H9 (cell line): ENCODE results near the gene PCDHA6. TPM values are rescaled to one million over a fixed set of nuclear protein-coding genes. Genes with fewer than 3 reads are reported as not detected.

Experiments
- DNase-seq: peaks from one replicate; pipeline ENCODE4 v3.0.0-alpha.2; 2017
- H2AFZ ChIP-seq: one replicate; pipeline ENCODE4 v1.6.1; 2013; ENCODE audit warnings: mild to moderate bottlenecking, low read length, control low read depth, moderate library complexity
- H2AK5ac ChIP-seq: 2 replicates; pipeline ENCODE4 v1.6.1; 2013; ENCODE audit warnings: low read length, control low read depth, mixed read lengths; ENCODE audit not compliant: insufficient read length
- H2BK120ac ChIP-seq: one replicate; pipeline ENCODE4 v1.6.1; 2013; ENCODE audit warnings: low read depth, mild to moderate bottlenecking, low read length, control low read depth, inconsistent platforms; ENCODE audit not compliant: poor library complexity, severe bottlenecking
- H2BK12ac ChIP-seq: 2 replicates; pipeline ENCODE4 v1.6.1; 2013; ENCODE audit warnings: low read length, control low read depth, mixed read lengths, low read depth; ENCODE audit not compliant: insufficient read length
- H2BK15ac ChIP-seq: 2 replicates; pipeline ENCODE4 v1.6.1; 2013; ENCODE audit warnings: low read depth, low read length, control low read depth
- H2BK20ac ChIP-seq: one replicate; pipeline ENCODE4 v1.6.1; 2013; ENCODE audit warnings: low read depth, mild to moderate bottlenecking, low read length, control low read depth, inconsistent platforms; ENCODE audit not compliant: poor library complexity, severe bottlenecking
- H2BK5ac ChIP-seq: 2 replicates; pipeline ENCODE4 v1.6.1; 2013; ENCODE audit warnings: low read length, control low read depth, mixed read lengths; ENCODE audit not compliant: insufficient read length
- H3K14ac ChIP-seq: 2 replicates; pipeline ENCODE4 v1.6.1; 2013; ENCODE audit warnings: low read length, control low read depth; ENCODE audit not compliant: insufficient read depth
- H3K18ac ChIP-seq: 2 replicates; pipeline ENCODE4 v1.6.1; 2013; ENCODE audit warnings: low read depth, mild to moderate bottlenecking, mixed read lengths, low read length, control low read depth; ENCODE audit not compliant: insufficient read length
- H3K23ac ChIP-seq: 2 replicates; pipeline ENCODE4 v1.6.1; 2013; ENCODE audit warnings: low read length, control low read depth, mixed read lengths, low read depth; ENCODE audit not compliant: insufficient read length
- H3K23me2 ChIP-seq: 2 replicates; pipeline ENCODE4 v1.6.1; 2013; ENCODE audit warnings: low read depth, mild to moderate bottlenecking, mixed read lengths, low read length, control low read depth; ENCODE audit not compliant: insufficient read length, poor library complexity, severe bottlenecking
- H3K27ac ChIP-seq: 2 replicates; pipeline ENCODE4 v1.5.1; 2013; ENCODE audit warnings: low read length, control low read depth, mixed read lengths, low read depth; ENCODE audit not compliant: insufficient read length
- H3K27me3 ChIP-seq: 2 replicates; pipeline ENCODE4 v1.6.1; 2013; ENCODE audit warnings: low read length, control low read depth, inconsistent platforms; ENCODE audit not compliant: insufficient read depth
- H3K4ac ChIP-seq: 2 replicates; pipeline ENCODE4 v1.6.1; 2013; ENCODE audit warnings: low read depth, mild to moderate bottlenecking, control low read depth, inconsistent platforms, low read length, moderate library complexity
- H3K4me1 ChIP-seq: 2 replicates; pipeline ENCODE4 v1.6.1; 2013; ENCODE audit warnings: low read length, control low read depth, inconsistent platforms; ENCODE audit not compliant: insufficient read depth
- H3K4me2 ChIP-seq: 2 replicates; pipeline ENCODE4 v1.6.1; 2013; ENCODE audit warnings: low read length, control low read depth, mixed read lengths; ENCODE audit not compliant: insufficient read length, insufficient read depth
- H3K56ac ChIP-seq: 2 replicates; pipeline ENCODE4 v1.6.1; 2013; ENCODE audit warnings: low read depth, mild to moderate bottlenecking, mixed read lengths, low read length, control low read depth; ENCODE audit not compliant: insufficient read length
- H3K79me1 ChIP-seq: 2 replicates; pipeline ENCODE4 v1.6.1; 2013; ENCODE audit warnings: low read depth, mild to moderate bottlenecking, moderate library complexity, low read length, control low read depth, inconsistent platforms; ENCODE audit not compliant: insufficient read depth, poor library complexity, severe bottlenecking
- H3K79me2 ChIP-seq: 2 replicates; pipeline ENCODE4 v1.6.1; 2013; ENCODE audit warnings: low read length, control low read depth, inconsistent platforms; ENCODE audit not compliant: insufficient read depth
- H3K9ac ChIP-seq: 2 replicates; pipeline ENCODE4 v1.6.1; 2013; ENCODE audit warnings: low read length, control low read depth, mixed read lengths; ENCODE audit not compliant: insufficient read length; ENCODE audit errors: extremely low read depth
- H3K9me3 ChIP-seq: one replicate; pipeline ENCODE4 v1.6.1; 2013; ENCODE audit warnings: low read depth, low read length, inconsistent platforms; ENCODE audit not compliant: control insufficient read depth
- H3T11ph ChIP-seq: one replicate; pipeline ENCODE4 v1.6.1; 2013; ENCODE audit warnings: mild to moderate bottlenecking, low read length, control low read depth, inconsistent platforms
- H4K20me1 ChIP-seq: one replicate; pipeline ENCODE4 v1.6.1; 2013; ENCODE audit not compliant: control insufficient read depth, insufficient read length, insufficient read depth
- H4K5ac ChIP-seq: 2 replicates; pipeline ENCODE4 v1.6.1; 2013; ENCODE audit warnings: low read depth, mild to moderate bottlenecking, mixed read lengths, low read length, control low read depth; ENCODE audit not compliant: insufficient read length
- H4K8ac ChIP-seq: replicated peaks from 2 replicates; pipeline ENCODE4 v1.6.1; 2013; ENCODE audit warnings: low read length, control low read depth, mixed read lengths, low read depth; ENCODE audit not compliant: insufficient read length
- H4K91ac ChIP-seq: 2 replicates; pipeline ENCODE4 v1.6.1; 2013; ENCODE audit warnings: low read depth, mild to moderate bottlenecking, moderate library complexity, mixed read lengths, low read length, control low read depth; ENCODE audit not compliant: insufficient read length
- H3K27ac Mint-ChIP-seq, 3 experiments: 2 replicates in 2 of 3; 3 replicates in 1 of 3; pipeline ENCODE4 v1.8.0; 2020 to 2021; ENCODE audit warnings: mixed read lengths in 3 of 3, mild to moderate bottlenecking in 1 of 3, moderate library complexity in 1 of 3
- H3K27me3 Mint-ChIP-seq: 2 replicates; pipeline ENCODE4 v1.8.0; 2021; ENCODE audit warnings: low read depth, mild to moderate bottlenecking, moderate library complexity, mixed read lengths
- H3K36me3 Mint-ChIP-seq, 3 experiments: 2 replicates in 2 of 3; 3 replicates in 1 of 3; pipeline ENCODE4 v1.8.0; 2020 to 2021; ENCODE audit warnings: low read depth in 3 of 3, mixed read lengths in 3 of 3; ENCODE audit not compliant: insufficient read depth in 1 of 3
- H3K4me1 Mint-ChIP-seq, 2 experiments: 2 replicates each; pipeline ENCODE4 v1.8.0; 2020; ENCODE audit warnings: mixed read lengths in 2 of 2
- H3K4me3 Mint-ChIP-seq, 2 experiments: 2 replicates in 1 of 2; 3 replicates in 1 of 2; pipeline ENCODE4 v1.8.0; 2020 to 2021; ENCODE audit warnings: mild to moderate bottlenecking in 2 of 2, mixed read lengths in 2 of 2, moderate library complexity in 1 of 2
- H3K9me3 Mint-ChIP-seq, 2 experiments: 2 replicates in 1 of 2; 3 replicates in 1 of 2; pipeline ENCODE4 v1.8.0; 2020; ENCODE audit warnings: mild to moderate bottlenecking in 2 of 2, mixed read lengths in 2 of 2, moderate library complexity in 1 of 2
- WGBS: extraction: QIAGEN DNeasy Blood & Tissue Kit; methylation state at CpG from one replicate; pipeline ENCODE4 v1.1.7; 2013; ENCODE audit warnings: missing lambda C conversion rate, low lambda C conversion rate, mixed read lengths; ENCODE audit not compliant: insufficient read length; ENCODE audit errors: extremely low coverage; 5-methylcytosine and 5-hydroxymethylcytosine counted together
- total RNA-seq: library from RNA; stranded (reverse); gene quantifications from 2 replicates; pipeline ENCODE4 v1.2.1, GENCODE V29; 2021
- TF ChIP-seq, protein P1 (sequence below): fragments of 200-600 bp; sonication (generic); conservative IDR thresholded peaks from 3 replicates; pipeline ENCODE4 v1.8.0; 2021; ENCODE audit warnings: antibody characterized with exemption, mild to moderate bottlenecking

PCDHA6 gene
- total RNA-seq, 1 experiment from 2014 or later: 4.5 TPM

DNA sequence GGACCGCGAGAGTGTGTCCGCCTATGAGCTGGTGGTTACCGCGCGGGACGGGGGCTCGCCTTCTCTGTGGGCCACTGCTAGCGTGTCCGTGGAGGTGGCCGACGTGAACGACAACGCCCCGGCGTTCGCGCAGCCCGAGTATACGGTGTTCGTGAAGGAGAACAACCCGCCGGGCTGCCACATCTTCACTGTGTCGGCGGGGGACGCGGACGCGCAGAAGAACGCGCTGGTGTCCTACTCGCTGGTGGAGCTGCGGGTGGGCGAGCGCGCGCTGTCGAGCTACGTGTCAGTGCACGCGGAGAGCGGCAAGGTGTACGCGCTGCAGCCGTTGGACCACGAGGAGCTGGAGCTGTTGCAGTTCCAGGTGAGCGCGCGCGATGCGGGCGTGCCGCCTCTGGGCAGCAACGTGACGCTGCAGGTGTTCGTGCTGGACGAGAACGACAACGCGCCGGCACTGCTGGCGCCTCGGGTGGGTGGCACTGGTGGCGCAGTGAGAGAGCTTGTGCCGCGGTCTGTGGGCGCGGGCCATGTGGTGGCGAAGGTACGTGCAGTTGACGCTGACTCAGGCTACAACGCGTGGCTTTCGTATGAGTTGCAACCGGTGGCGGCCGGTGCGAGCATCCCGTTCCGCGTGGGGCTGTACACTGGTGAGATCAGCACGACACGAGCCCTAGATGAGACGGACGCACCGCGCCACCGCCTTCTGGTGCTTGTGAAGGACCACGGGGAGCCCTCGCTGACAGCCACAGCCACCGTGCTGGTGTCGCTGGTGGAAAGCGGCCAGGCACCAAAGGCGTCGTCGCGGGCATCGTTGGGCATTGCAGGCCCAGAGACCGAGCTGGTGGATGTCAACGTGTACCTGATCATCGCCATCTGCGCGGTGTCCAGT, 8.1 kb downstream of the PCDHA6 start:
- H2BK5ac ChIP-seq: no peak overlapping the region

More for the DNA sequence above, 8.1 kb downstream of the PCDHA6 start:
- peaks cover 14 to 31% (median 15%) of the 10 kb centered on the region in 3 experiments for H3K36me3 Mint-ChIP-seq
- no peak overlapping the region for H4K91ac ChIP-seq
- peaks cover 0 to 4% of the 10 kb centered on the region in 2 experiments; a peak in 1 of 4 replicates for H3K4me1 Mint-ChIP-seq
- no peaks in the 10 kb centered on the region for H3K23me2 ChIP-seq
- no peak overlapping the region for H2BK120ac ChIP-seq
- no peaks in the 10 kb centered on the region for H3K79me2 ChIP-seq
- no peak overlapping the region for H3T11ph ChIP-seq
- no peak overlapping the region for H3K14ac ChIP-seq
- no peak overlapping the region for H3K27ac Mint-ChIP-seq
- H2AFZ ChIP-seq: no peak overlapping the region
- H3K9me3 Mint-ChIP-seq: peaks cover 20 to 23% of the 10 kb centered on the region in 2 experiments
- DNase-seq: no peak
- no peaks in the 10 kb centered on the region for H4K20me1 ChIP-seq
- H3K18ac ChIP-seq: no peak overlapping the region
- H3K9ac ChIP-seq: no peak overlapping the region
- no peaks in the 10 kb centered on the region for H3K27me3 Mint-ChIP-seq
- no peak overlapping the region for H4K8ac ChIP-seq
- no peak overlapping the region for H3K27ac ChIP-seq
- H2AK5ac ChIP-seq: no peak overlapping the region
- H3K56ac ChIP-seq: no peak overlapping the region
- H2BK12ac ChIP-seq: no peak overlapping the region
- no peaks in the 10 kb centered on the region for H3K4me1 ChIP-seq
- H3K27me3 ChIP-seq: no peaks in the 10 kb centered on the region
- H3K23ac ChIP-seq: no peak overlapping the region
- H3K4ac ChIP-seq: no peak overlapping the region
- H2BK15ac ChIP-seq: no peak overlapping the region
- TF ChIP-seq, protein P1, sequence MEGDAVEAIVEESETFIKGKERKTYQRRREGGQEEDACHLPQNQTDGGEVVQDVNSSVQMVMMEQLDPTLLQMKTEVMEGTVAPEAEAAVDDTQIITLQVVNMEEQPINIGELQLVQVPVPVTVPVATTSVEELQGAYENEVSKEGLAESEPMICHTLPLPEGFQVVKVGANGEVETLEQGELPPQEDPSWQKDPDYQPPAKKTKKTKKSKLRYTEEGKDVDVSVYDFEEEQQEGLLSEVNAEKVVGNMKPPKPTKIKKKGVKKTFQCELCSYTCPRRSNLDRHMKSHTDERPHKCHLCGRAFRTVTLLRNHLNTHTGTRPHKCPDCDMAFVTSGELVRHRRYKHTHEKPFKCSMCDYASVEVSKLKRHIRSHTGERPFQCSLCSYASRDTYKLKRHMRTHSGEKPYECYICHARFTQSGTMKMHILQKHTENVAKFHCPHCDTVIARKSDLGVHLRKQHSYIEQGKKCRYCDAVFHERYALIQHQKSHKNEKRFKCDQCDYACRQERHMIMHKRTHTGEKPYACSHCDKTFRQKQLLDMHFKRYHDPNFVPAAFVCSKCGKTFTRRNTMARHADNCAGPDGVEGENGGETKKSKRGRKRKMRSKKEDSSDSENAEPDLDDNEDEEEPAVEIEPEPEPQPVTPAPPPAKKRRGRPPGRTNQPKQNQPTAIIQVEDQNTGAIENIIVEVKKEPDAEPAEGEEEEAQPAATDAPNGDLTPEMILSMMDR: no peak
- H3K9me3 ChIP-seq: no peaks in the 10 kb centered on the region
- no peak overlapping the region for H2BK20ac ChIP-seq
- H4K5ac ChIP-seq: no peak overlapping the region
- WGBS: no CpG with 5 or more reads among the region's 103 CpGs
- H3K4me2 ChIP-seq: no peak overlapping the region
- H3K4me3 Mint-ChIP-seq: no peak overlapping the region
- no peaks in the 10 kb centered on the region for H3K79me1 ChIP-seq
